Psoas muscle (tissue), 8 donors: Measurements from ENCODE around the gene CHID1. TPM values are rescaled to one million over a fixed set of nuclear protein-coding genes. Genes with fewer than 3 reads are reported as not detected.
A peak's percentile ranks its signal among the peaks of the same experiment; 100 is the strongest.

Experiments used
- ATAC-seq, 4 donors: fragments of 200-7000 bp; cut with Tn5 transposase; one replicate each; pipeline ENCODE4 v1.9.1; 2020; ENCODE audit warnings: moderate library complexity in 3 of 4, mild to moderate bottlenecking in 2 of 4
- DNase-seq, 2 donors: peaks; one replicate each; pipeline ENCODE4 v3.0.0-alpha.2; 2020
- H3K27ac ChIP-seq: fragments of 200-600 bp; one replicate; pipeline ENCODE4 v1.8.0; 2022
- H3K27me3 ChIP-seq, 3 donors: fragments of 200-600 bp in 1 of 3; one replicate each; pipeline versions ENCODE4 v1.6.1 to v1.8.0; 2013 to 2022; ENCODE audit warnings: low read length in 2 of 3, mild to moderate bottlenecking in 2 of 3, moderate library complexity in 1 of 3; ENCODE audit not compliant: insufficient read depth in 3 of 3
- H3K36me3 ChIP-seq, 2 donors: fragments of 200-600 bp in 1 of 2; one replicate each; pipeline versions ENCODE4 v1.6.1 to v1.8.0; 2013 to 2022; ENCODE audit warnings: low read depth in 1 of 2, mild to moderate bottlenecking in 1 of 2, moderate library complexity in 1 of 2; ENCODE audit not compliant: insufficient read depth in 1 of 2
- H3K4me1 ChIP-seq: fragments of 200-600 bp; one replicate; pipeline ENCODE4 v1.8.0; 2022
- H3K4me3 ChIP-seq: fragments of 200-600 bp; one replicate; pipeline ENCODE4 v1.8.0; 2022; ENCODE audit warnings: mild to moderate bottlenecking
- H3K9me3 ChIP-seq: fragments of 200-600 bp; one replicate; pipeline ENCODE4 v1.8.0; 2022
- WGBS, 3 donors: extraction: QIAGEN DNeasy Blood & Tissue Kit; methylation state at CpG; one replicate each; pipeline versions ENCODE4 v1.1.6 to v1.1.7; 2013; 5-methylcytosine and 5-hydroxymethylcytosine counted together
- intact Hi-C, 2 donors: fragments of 100-400 bp; cut with DNase I; formaldehyde crosslinking; loops; one replicate each; pipeline versions ENCODE4 v1.11.0 to v1.14.2; 2022
- polyA plus RNA-seq, 3 donors: library from polyadenylated mRNA; stranded (reverse); fragments of 200-250 nt; gene quantifications; one replicate each; pipeline ENCODE4 v1.2.3, GENCODE V29; 2013
- total RNA-seq, 4 donors: library from RNA; stranded (reverse); fragmentation: NEBNext Ultra II Directional in 2 of 4; extraction: Animal tissue kit (Norgen Biotek cat#: 25700) in 2 of 4; gene quantifications; one replicate each; pipeline versions ENCODE4 v1.2.1 to v1.2.4, GENCODE V29; 2021 to 2023
- TF ChIP-seq, protein P1 (sequence below): fragments of 200-600 bp; IDR thresholded peaks from one replicate; pipeline ENCODE4 v1.8.0; 2022; ENCODE audit warnings: antibody characterized with exemption
- donor health status: healthy with polysubstance abuse.
- donor health status: DM: no; HTN: no; CAD: no; lungs with moderate emphysema.
- donor health status: Bipolar disorder and iron deficiency.
- donor health status: healthy.
- donor health status: DM: yes; HTN: yes; CAD: no.
- donor health status: DM: no; HTN: no; CAD: no.
- donor health status: DM: no; HTN: no; CAD: no.
- donor health status: DM: yes; HTN: yes; CAD: no.

CHID1 gene
- total and polyA plus RNA-seq, 7 donors: 25.5 to 44.5 (median 34.3) TPM

DNA sequence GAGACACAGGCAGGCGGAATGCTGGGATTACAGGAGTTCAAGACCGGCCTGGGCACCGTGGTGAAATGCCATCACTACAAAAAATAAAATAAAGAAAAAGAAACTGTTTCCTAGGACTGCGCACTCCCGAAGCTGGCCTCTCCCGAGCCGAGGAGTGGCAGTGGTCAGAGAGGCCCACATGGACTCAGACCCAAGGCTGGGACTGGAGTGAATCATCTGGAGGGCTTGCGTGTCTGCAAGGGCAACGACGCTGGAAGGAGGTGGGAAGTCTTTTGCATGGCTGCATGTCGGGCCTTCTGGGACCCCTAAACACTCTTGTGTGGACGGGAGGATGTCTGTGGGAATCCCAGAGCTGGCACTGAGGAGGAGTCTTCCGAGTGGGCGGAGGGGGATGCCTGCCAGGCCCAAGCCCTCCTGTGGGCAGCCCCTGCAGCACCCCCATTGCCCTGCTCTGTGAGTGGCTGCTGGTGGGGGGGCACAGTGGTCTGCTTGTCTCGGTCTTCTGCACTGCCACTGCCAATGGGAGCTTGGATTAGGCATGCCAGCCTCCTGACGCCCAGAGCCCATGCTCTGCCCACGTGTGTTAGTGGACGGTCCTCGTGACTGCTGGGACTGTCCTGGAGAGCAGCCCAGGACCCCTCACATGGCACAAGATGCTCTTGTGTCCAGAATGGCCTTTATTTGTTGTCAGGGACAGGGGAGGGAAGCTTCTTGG lies 13.2 kb upstream of the CHID1 start:
- ATAC-seq (no peak), DNase-seq (peak in 1 of 2 donors; percentile 40)
- intact Hi-C loops: no loop called here
- WGBS, 3 donors: 71 to 81% (median 76%) methylated on average over 19 of the region's 19 CpGs
- peaks cover 0 to 9% of the 10 kb centered on the region in 2 donors for H3K36me3 ChIP-seq
- no peak overlapping the region for H3K27ac ChIP-seq
- H3K4me1 ChIP-seq: peaks cover 23% of the 10 kb centered on the region
- no peaks in the 10 kb centered on the region for H3K27me3 ChIP-seq
- TF ChIP-seq, protein P1, sequence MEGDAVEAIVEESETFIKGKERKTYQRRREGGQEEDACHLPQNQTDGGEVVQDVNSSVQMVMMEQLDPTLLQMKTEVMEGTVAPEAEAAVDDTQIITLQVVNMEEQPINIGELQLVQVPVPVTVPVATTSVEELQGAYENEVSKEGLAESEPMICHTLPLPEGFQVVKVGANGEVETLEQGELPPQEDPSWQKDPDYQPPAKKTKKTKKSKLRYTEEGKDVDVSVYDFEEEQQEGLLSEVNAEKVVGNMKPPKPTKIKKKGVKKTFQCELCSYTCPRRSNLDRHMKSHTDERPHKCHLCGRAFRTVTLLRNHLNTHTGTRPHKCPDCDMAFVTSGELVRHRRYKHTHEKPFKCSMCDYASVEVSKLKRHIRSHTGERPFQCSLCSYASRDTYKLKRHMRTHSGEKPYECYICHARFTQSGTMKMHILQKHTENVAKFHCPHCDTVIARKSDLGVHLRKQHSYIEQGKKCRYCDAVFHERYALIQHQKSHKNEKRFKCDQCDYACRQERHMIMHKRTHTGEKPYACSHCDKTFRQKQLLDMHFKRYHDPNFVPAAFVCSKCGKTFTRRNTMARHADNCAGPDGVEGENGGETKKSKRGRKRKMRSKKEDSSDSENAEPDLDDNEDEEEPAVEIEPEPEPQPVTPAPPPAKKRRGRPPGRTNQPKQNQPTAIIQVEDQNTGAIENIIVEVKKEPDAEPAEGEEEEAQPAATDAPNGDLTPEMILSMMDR: no peak
- H3K9me3 ChIP-seq: no peaks in the 10 kb centered on the region
- no peak overlapping the region for H3K4me3 ChIP-seq

GRCh38 chr11:921921-922678 lies 11.5 kb upstream of the CHID1 start:
- Histone ChIP-seq H3K27ac (no peak overlapping the region), H3K36me3 (peaks cover 0 to under 1% of the 10 kb centered on the region in 2 donors), H3K4me1 (peaks cover 9% of the 10 kb centered on the region), H3K9me3 (no peaks in the 10 kb centered on the region), H3K27me3 (no peaks in the 10 kb centered on the region), H3K4me3 (no peak overlapping the region)
- ATAC-seq (no peak), DNase-seq (peak in 1 of 2 donors; percentile 39)
- 70 to 77% (median 70%) methylated on average over 15 of the region's 15 CpGs for WGBS, 3 donors
- TF ChIP-seq, protein P1: no peak
- intact Hi-C loops: no loop called here

- intact Hi-C loops: no loop called here
- Histone ChIP-seq H3K36me3 (no peaks in the 10 kb centered on the region), H3K4me3 (no peak overlapping the region), H3K9me3 (no peaks in the 10 kb centered on the region), H3K27me3 (no peaks in the 10 kb centered on the region), H3K27ac (no peak overlapping the region), H3K4me1 (peaks cover 6% of the 10 kb centered on the region)
- 75 to 86% (median 82%) methylated on average over 8 of the region's 8 CpGs for WGBS, 3 donors
- peak in 1 of 2 donors; percentile 53 for DNase-seq
- TF ChIP-seq, protein P1: no peak
- ATAC-seq: no peak
These were observed 6.8 kb upstream of the CHID1 start for GRCh38 chr11:917426-917825.

DNA sequence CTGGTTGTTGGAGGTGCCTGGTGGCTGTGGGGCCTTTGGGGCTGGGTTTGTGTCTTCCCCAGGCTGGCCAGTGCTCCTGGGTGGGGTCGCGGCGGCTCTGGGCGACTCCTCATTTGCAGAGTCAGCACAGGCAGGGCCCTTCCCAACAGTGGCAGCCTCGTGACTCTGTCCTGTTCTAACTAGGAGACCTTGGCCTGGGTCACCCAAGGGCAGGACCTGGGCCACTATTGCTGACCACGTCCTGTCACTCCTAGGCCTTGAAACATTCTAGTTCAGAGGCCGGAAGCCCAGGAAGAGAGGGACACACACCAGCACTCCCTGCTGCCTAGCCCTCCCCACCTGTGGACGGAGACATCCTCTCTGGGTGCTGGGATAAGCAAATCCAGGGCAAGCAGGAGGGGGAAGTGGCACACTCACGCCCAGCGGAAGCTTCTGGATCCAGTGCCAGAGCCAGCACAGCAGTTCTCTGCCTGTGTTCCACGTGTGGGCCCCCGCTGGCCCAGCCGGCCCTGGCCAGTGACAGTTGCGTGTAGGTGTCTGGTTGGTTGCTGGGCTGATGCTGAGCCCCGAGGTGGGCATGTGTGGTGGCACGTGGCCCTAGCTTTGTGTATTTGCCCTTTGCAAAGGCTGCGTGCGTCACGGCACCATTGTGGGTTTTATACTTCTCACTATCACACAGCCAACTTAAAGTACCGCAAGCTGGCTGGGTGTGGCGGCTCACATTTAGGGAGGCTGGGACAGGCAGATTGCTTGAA lies 4.3 kb upstream of the CHID1 start:
- TF ChIP-seq, protein P1: no peak
- H3K27me3 ChIP-seq: no peaks in the 10 kb centered on the region
- DNase-seq (peak; percentile 71 to 80), ATAC-seq (no peak)
- H3K4me1 ChIP-seq: peaks cover 11% of the 10 kb centered on the region
- 80 to 82% (median 82%) methylated on average over 21 of the region's 21 CpGs for WGBS, 3 donors
- no peak overlapping the region for H3K4me3 ChIP-seq
- H3K36me3 ChIP-seq: no peaks in the 10 kb centered on the region
- no peaks in the 10 kb centered on the region for H3K9me3 ChIP-seq
- intact Hi-C loops: loop anchor here in 1 of 2 donors (5.0 kb wide), 2 partner anchors 62 to 68 kb away; no protein-coding TSS in a partner anchor
- H3K27ac ChIP-seq: no peak overlapping the region
